Measurements from ENCODE around the gene OSBPL8.
"Not testable (repeated sequence)": the region's sequence is repeated elsewhere in the genome, so short reads cannot be mapped to it uniquely, and the experiment has no call there.

The OSBPL8 gene

GRCh38 chr12:76364131-76364530, 195.4 kb downstream of the OSBPL8 start:
- DNase-seq (ENCODE audit: low read depth) = not testable (repeated sequence)

GRCh38 chr12:76360316-76360715, 199.3 kb downstream of the OSBPL8 start:
- DNase-seq (ENCODE audit: low read depth) = no peak

GRCh38 chr12:76356071-76356470, 203.5 kb downstream of the OSBPL8 start:
- no peak for DNase-seq (ENCODE audit: low read depth)

GRCh38 chr12:76348079-76348901, 211.3 kb downstream of the OSBPL8 start, which contains the start of gene BBS10:
TSS of gene BBS10 (minus strand) at chr12:76348415. CDS start at chr12:76348358, 57 bp downstream.
- peak; percentile 75 for DNase-seq (ENCODE audit: low read depth)

- DNase-seq (ENCODE audit: low read depth) = no peak
These were observed 212.7 kb downstream of the OSBPL8 start for GRCh38 chr12:76346798-76347420.

GRCh38 chr12:76346236-76346635, 213.3 kb downstream of the OSBPL8 start:
- DNase-seq (ENCODE audit: low read depth) = no peak

GRCh38 chr12:76345569-76345968, 214.0 kb downstream of the OSBPL8 start:
- DNase-seq (ENCODE audit: low read depth) = no peak

- DNase-seq (ENCODE audit: low read depth) = no peak
These were observed 218.0 kb downstream of the OSBPL8 start for GRCh38 chr12:76341436-76342030.

GRCh38 chr12:76340680-76341435, 218.7 kb downstream of the OSBPL8 start:
- DNase-seq (ENCODE audit: low read depth) = no peak

GRCh38 chr12:76337583-76337982, 222.0 kb downstream of the OSBPL8 start:
- DNase-seq (ENCODE audit: low read depth) = no peak

GRCh38 chr12:76332606-76333005, 227.0 kb downstream of the OSBPL8 start:
- DNase-seq (ENCODE audit: low read depth) = no peak

GRCh38 chr12:76329606-76330005, 230.0 kb downstream of the OSBPL8 start:
- DNase-seq (ENCODE audit: low read depth) = no peak

GRCh38 chr12:76329159-76329558, 230.4 kb downstream of the OSBPL8 start:
- DNase-seq (ENCODE audit: low read depth) = no peak

- DNase-seq (ENCODE audit: low read depth) = not testable (repeated sequence)
These were observed 239.8 kb downstream of the OSBPL8 start for GRCh38 chr12:76319595-76320319.

GRCh38 chr12:76318773-76319594, 240.6 kb downstream of the OSBPL8 start:
- no peak for DNase-seq (ENCODE audit: low read depth)

- no peak for DNase-seq (ENCODE audit: low read depth)
These were observed 241.6 kb downstream of the OSBPL8 start for GRCh38 chr12:76317976-76318375.

- no peak for DNase-seq (ENCODE audit: low read depth)
These were observed 243.1 kb downstream of the OSBPL8 start for GRCh38 chr12:76316468-76316867.

GRCh38 chr12:76313299-76313698, 246.3 kb downstream of the OSBPL8 start:
- DNase-seq (ENCODE audit: low read depth) = no peak

- DNase-seq (ENCODE audit: low read depth) = no peak
These were observed 247.3 kb downstream of the OSBPL8 start for GRCh38 chr12:76312315-76312714.

- DNase-seq (ENCODE audit: low read depth) = no peak
These were observed 247.8 kb downstream of the OSBPL8 start for GRCh38 chr12:76311796-76312195.

- DNase-seq (ENCODE audit: low read depth) = no peak
These were observed 249.5 kb downstream of the OSBPL8 start for GRCh38 chr12:76310110-76310509.

All from T follicular helper cell (primary cell).